HCT116 (cell line): ENCODE results near the gene SEPHS2. TPM values are rescaled to one million over a fixed set of nuclear protein-coding genes. Genes with fewer than 3 reads are reported as not detected.

Experiments
- ATAC-seq: fragments of 200-7000 bp; cut with Tn5 transposase; 2 replicates; pipeline ENCODE4 v1.9.1; 2020; ENCODE audit warnings: mild to moderate bottlenecking, moderate library complexity
- BruUV-seq: library from RNA; stranded (reverse); fragments of 400-500 nt; replicated peaks from 2 replicates; lab custom pipeline; 2021; lab: Mats Ljungman, UMichigan
- CTCF ChIA-PET: fragments of 300-600 bp; sonication (Branson Sonifier 250); formaldehyde crosslinking; loops from one replicate; lab custom pipeline; 2021; ENCODE audit warnings: antibody characterized with exemption; lab: Charles Lee
- POLR2A ChIA-PET: fragments of 300-600, 350-600 bp; sonication (Branson Sonifier 250); formaldehyde crosslinking; loops from one replicate; lab custom pipeline; 2021; ENCODE audit warnings: antibody characterized with exemption; lab: Charles Lee
- RAD21 ChIA-PET, 2 experiments: fragments of 300-600 bp; sonication (Branson Sonifier 250); formaldehyde crosslinking; loops; one replicate each; lab custom pipeline; 2023; ENCODE audit warnings: low total read pairs in 2 of 2; ENCODE audit not compliant: uncharacterized antibody in 2 of 2, unreplicated experiment in 2 of 2, low non-redundant PET in 1 of 2; lab: Charles Lee
- DNase-seq: peaks from one replicate; pipeline ENCODE4 v3.0.0-alpha.2; 2010; ENCODE audit warnings: low read depth, low spot score
- H2AFZ ChIP-seq: fragments of 200-600 bp; shearing (Covaris generic), sonication (generic); 2 replicates; pipeline ENCODE4 v1.6.1; 2017; ENCODE audit warnings: low read depth, mixed run types, mixed read lengths, antibody characterized with exemption, low read length; ENCODE audit not compliant: poor library complexity, severe bottlenecking
- H3K27ac ChIP-seq: 2 replicates; pipeline ENCODE4 v1.5.1; 2012; ENCODE audit warnings: low read depth, low read length
- H3K27me3 ChIP-seq: fragments of 200-600 bp; sonication (generic); 2 replicates; pipeline ENCODE4 v1.6.1; 2016; ENCODE audit warnings: mixed run types, low read length, mixed read lengths; ENCODE audit not compliant: insufficient read depth
- H3K36me3 ChIP-seq, 2 experiments: fragments of 200-500 bp in 1 of 2; fragments of 200-600 bp in 1 of 2; sonication (Bioruptor generic) in 1 of 2; sonication (generic) in 1 of 2; 2 replicates each; pipeline versions ENCODE4 v1.5.1 to v1.6.1; 2014 to 2016; ENCODE audit warnings: low read length in 2 of 2, inconsistent platforms in 1 of 2, mixed read lengths in 1 of 2, mixed run types in 1 of 2; ENCODE audit not compliant: insufficient read depth in 2 of 2, control insufficient read depth in 1 of 2
- H3K4me1 ChIP-seq, 2 experiments: fragments of 200-600 bp in 1 of 2; sonication (generic) in 1 of 2; 2 replicates each; pipeline versions ENCODE4 v1.5.1 to v1.6.1; 2012 to 2017; ENCODE audit warnings: low read length in 2 of 2, inconsistent platforms in 1 of 2, mild to moderate bottlenecking in 1 of 2, mixed read lengths in 1 of 2, mixed run types in 1 of 2, moderate library complexity in 1 of 2; ENCODE audit not compliant: insufficient read depth in 2 of 2, control insufficient read depth in 1 of 2
- H3K4me2 ChIP-seq: fragments of 200-600 bp; sonication (generic); 2 replicates; pipeline ENCODE4 v1.6.1; 2017; ENCODE audit warnings: mixed run types, low read length, mixed read lengths
- H3K4me3 ChIP-seq, 2 experiments: fragments of 200-600 bp in 1 of 2; sonication (generic) in 1 of 2; replicated peaks in 1 of 2; 2 replicates each; pipeline ENCODE4 v1.5.1; 2011 to 2016; ENCODE audit warnings: low read length in 2 of 2, control low read depth in 1 of 2, low read depth in 1 of 2, mild to moderate bottlenecking in 1 of 2, mixed read lengths in 1 of 2, mixed run types in 1 of 2
- H3K79me2 ChIP-seq: fragments of 200-600 bp; sonication (generic); 2 replicates; pipeline ENCODE4 v1.6.1; 2017; ENCODE audit warnings: mild to moderate bottlenecking, mixed run types, low read length, moderate library complexity, mixed read lengths; ENCODE audit not compliant: insufficient read depth
- H3K9ac ChIP-seq: fragments of 200-600 bp; sonication (generic); 2 replicates; pipeline ENCODE4 v1.6.1; 2016; ENCODE audit warnings: low read length, mixed read lengths
- H3K9me2 ChIP-seq: fragments of 200-600 bp; sonication (generic), shearing (Covaris generic); 2 replicates; pipeline ENCODE4 v1.6.1; 2017; ENCODE audit warnings: mixed run types, mild to moderate bottlenecking, moderate library complexity; ENCODE audit not compliant: insufficient read depth
- H3K9me3 ChIP-seq, 2 experiments: fragments of 200-500 bp in 1 of 2; fragments of 200-600 bp in 1 of 2; sonication (Bioruptor generic) in 1 of 2; sonication (generic) in 1 of 2; 2 replicates each; pipeline ENCODE4 v1.6.1; 2014 to 2017; ENCODE audit warnings: low read length in 2 of 2, mixed read lengths in 2 of 2, inconsistent platforms in 1 of 2, low read depth in 1 of 2, mild to moderate bottlenecking in 1 of 2, mixed run types in 1 of 2, moderate library complexity in 1 of 2; ENCODE audit not compliant: control insufficient read depth in 1 of 2, insufficient read depth in 1 of 2
- H4K20me1 ChIP-seq: fragments of 200-600 bp; sonication (generic), shearing (Covaris generic); 2 replicates; pipeline ENCODE4 v1.6.1; 2017; ENCODE audit warnings: mixed run types, mild to moderate bottlenecking, moderate library complexity; ENCODE audit not compliant: insufficient read depth
- CEBPB ChIP-seq: IDR thresholded peaks from 2 replicates; pipeline ENCODE4 v1.6.1; 2012; ENCODE audit warnings: low read depth
- FOSL1 ChIP-seq: IDR thresholded peaks from 2 replicates; pipeline ENCODE4 v1.6.1; 2012; ENCODE audit warnings: low read depth
- POLR2AphosphoS5 ChIP-seq: IDR thresholded peaks from 2 replicates; pipeline ENCODE4 v1.6.1; 2011; ENCODE audit warnings: mild to moderate bottlenecking, low read depth, low read length, moderate library complexity
- REST ChIP-seq: IDR thresholded peaks from 2 replicates; pipeline ENCODE4 v1.6.1; 2012; ENCODE audit warnings: low read depth
- YY1 ChIP-seq: IDR thresholded peaks from 2 replicates; pipeline ENCODE4 v1.6.1; 2011; ENCODE audit warnings: low read length, low read depth, moderate library complexity, mild to moderate bottlenecking; ENCODE audit not compliant: insufficient replicate concordance; ENCODE audit errors: extremely low read depth
- ZBTB33 ChIP-seq: IDR thresholded peaks from 2 replicates; pipeline ENCODE4 v1.6.1; 2011; ENCODE audit warnings: mild to moderate bottlenecking, low read length, moderate library complexity; ENCODE audit not compliant: insufficient replicate concordance; ENCODE audit errors: extremely low read depth
- ZNF274 ChIP-seq: fragments of 200-500 bp; sonication (Bioruptor generic); IDR thresholded peaks from 2 replicates; pipeline ENCODE4 v1.6.1; 2014; ENCODE audit warnings: mild to moderate bottlenecking, low read depth, low read length, inconsistent platforms
- intact Hi-C: fragments of 100-400 bp; cut with micrococcal nuclease; formaldehyde crosslinking; loops from 2 replicates; pipeline ENCODE4 v1.10.0; 2022
- total RNA-seq: library from RNA; stranded (reverse); gene quantifications from one replicate; pipeline ENCODE4 v1.2.1, GENCODE V29; 2021; ENCODE audit not compliant: unreplicated experiment

SEPHS2 gene
- total RNA-seq, 1 experiment from 2014 or later = 51.3 TPM

- TF ChIP-seq ZBTB33 (no peak), ZNF274 (no peak), REST (no peak), FOSL1 (no peak)
Measured at GRCh38 chr16:30445149-30445407, 596 bp downstream of the SEPHS2 start (continued).

- POLR2A ChIA-PET = interaction anchor here (0.6 to 2.2 kb wide), 5 partner anchors 11 to 166 kb away, joined by 3 to 10 read pairs (median 3); partner anchors contain the start of genes DCTPP1 and ZNF689
- Histone ChIP-seq H3K36me3 (peaks cover 2 to 8% of the 10 kb centered on the region in 2 experiments; a peak in 2 of 4 replicates), H3K27me3 (no peaks in the 10 kb centered on the region), H3K27ac (peak overlapping the region; percentile 86), H3K4me3 (peak overlapping the region; percentile 80 to 90), H3K9me2 (no peaks in the 10 kb centered on the region), H2AFZ (no peak overlapping the region), H3K9ac (peak overlapping the region; percentile 90), H3K4me2 (peak overlapping the region; percentile 95), H3K79me2 (peaks cover 12% of the 10 kb centered on the region; the same call in 1 of the 2 replicates), H4K20me1 (no peaks in the 10 kb centered on the region), H3K9me3 (no peaks in the 10 kb centered on the region), H3K4me1 (peaks cover 5 to 20% of the 10 kb centered on the region in 2 experiments)
- intact Hi-C loops = loop anchor here (5.0 kb wide), 2 partner anchors 183 to 478 kb away; partner anchors contain the start of gene FBXL19
- RAD21 ChIA-PET = no interaction called here
- CTCF ChIA-PET = interaction anchor here (1.2 kb wide), 1 partner anchor 15 kb away, joined by 6 read pairs; the partner anchor contains the start of gene DCTPP1
- DNase-seq (no peak), ATAC-seq (no peak)
- TF ChIP-seq POLR2AphosphoS5 (0 out of 2 replicates have a peak, but pooled peaks have one; percentile 15), YY1 (peak; percentile 46), CEBPB (no peak), ZBTB33 (no peak)
- TSS peak; percentile 77 for BruUV-seq
Measured at GRCh38 chr16:30444231-30445148, 1.2 kb downstream of the SEPHS2 start.
